Mesendoderm (in vitro differentiated cells): ENCODE results near the gene UBE2H.
A peak's percentile ranks its signal among the peaks of the same experiment; 100 is the strongest.

Experiments
- DNase-seq: peaks from one replicate; pipeline ENCODE4 v3.0.0; 2013
- H2AK5ac ChIP-seq: 2 replicates; pipeline ENCODE4 v1.6.1; 2013; ENCODE audit warnings: low read length, inconsistent platforms
- H2BK120ac ChIP-seq: 2 replicates; pipeline ENCODE4 v1.6.1; 2013; ENCODE audit warnings: low read depth, mild to moderate bottlenecking, low read length, moderate library complexity, mixed read lengths
- H2BK15ac ChIP-seq: replicated peaks from 2 replicates; pipeline ENCODE4 v1.6.1; 2013; ENCODE audit warnings: low read depth, mild to moderate bottlenecking, moderate library complexity
- H2BK5ac ChIP-seq: 2 replicates; pipeline ENCODE4 v1.6.1; 2013; ENCODE audit warnings: low read length, inconsistent platforms
- H3K18ac ChIP-seq: 2 replicates; pipeline ENCODE4 v1.6.1; 2013; ENCODE audit warnings: mild to moderate bottlenecking, low read length, mixed read lengths
- H3K23ac ChIP-seq: one replicate; pipeline ENCODE4 v1.6.1; 2013; ENCODE audit warnings: low read length
- H3K27ac ChIP-seq: 2 replicates; pipeline ENCODE4 v1.5.1; 2013; ENCODE audit warnings: low read depth, mild to moderate bottlenecking, inconsistent platforms, low read length, moderate library complexity
- H3K27me3 ChIP-seq: 2 replicates; pipeline ENCODE4 v1.6.1; 2013; ENCODE audit warnings: low read length, control low read depth, mild to moderate bottlenecking, inconsistent platforms; ENCODE audit not compliant: insufficient read depth, poor library complexity
- H3K36me3 ChIP-seq: 2 replicates; pipeline ENCODE4 v1.6.1; 2013; ENCODE audit warnings: low read length, inconsistent platforms; ENCODE audit not compliant: control insufficient read depth, insufficient read depth
- H3K4ac ChIP-seq: one replicate; pipeline ENCODE4 v1.6.1; 2013; ENCODE audit warnings: low read depth, mild to moderate bottlenecking, low read length, moderate library complexity
- H3K4me1 ChIP-seq: 2 replicates; pipeline ENCODE4 v1.6.1; 2013; ENCODE audit warnings: low read depth, low read length, inconsistent platforms; ENCODE audit not compliant: control insufficient read depth
- H3K4me2 ChIP-seq: 2 replicates; pipeline ENCODE4 v1.6.1; 2013; ENCODE audit warnings: low read length
- H3K4me3 ChIP-seq: 2 replicates; pipeline ENCODE4 v1.5.1; 2013; ENCODE audit warnings: mild to moderate bottlenecking, low read length
- H3K56ac ChIP-seq: one replicate; pipeline ENCODE4 v1.6.1; 2013; ENCODE audit warnings: low read length
- H3K79me1 ChIP-seq: 2 replicates; pipeline ENCODE4 v1.6.1; 2013; ENCODE audit warnings: low read length, inconsistent platforms
- H3K79me2 ChIP-seq: 2 replicates; pipeline ENCODE4 v1.6.1; 2013; ENCODE audit warnings: mild to moderate bottlenecking, low read length; ENCODE audit not compliant: control insufficient read depth, insufficient read depth
- H3K9ac ChIP-seq: 2 replicates; pipeline ENCODE4 v1.6.1; 2013; ENCODE audit warnings: low read length, inconsistent platforms
- H4K5ac ChIP-seq: one replicate; pipeline ENCODE4 v1.6.1; 2013; ENCODE audit warnings: low read length
- H4K8ac ChIP-seq: one replicate; pipeline ENCODE4 v1.6.1; 2013; ENCODE audit warnings: low read depth, mild to moderate bottlenecking, control low read depth, low read length, moderate library complexity
- WGBS: extraction: QIAGEN DNeasy Blood & Tissue Kit; methylation state at CpG from one replicate; pipeline ENCODE4 v1.1.7; 2013; ENCODE audit warnings: low lambda C conversion rate, missing lambda C conversion rate; ENCODE audit not compliant: insufficient coverage; ENCODE audit errors: extremely low coverage; 5-methylcytosine and 5-hydroxymethylcytosine counted together

The UBE2H gene

GRCh38 chr7:129952086-129952652 lies 591 bp downstream of the UBE2H start:
- no peak overlapping the region for H2BK5ac ChIP-seq
- peak overlapping the region; percentile 18 for H2BK120ac ChIP-seq
- H3K4me1 ChIP-seq = peaks cover 4% of the 10 kb centered on the region
- DNase-seq = peak; percentile 42
- peak overlapping the region; percentile 84 for H3K9ac ChIP-seq
- H3K18ac ChIP-seq = peak overlapping the region; percentile 91
- peaks cover 2% of the 10 kb centered on the region for H3K79me1 ChIP-seq
- H3K27ac ChIP-seq = peak overlapping the region; percentile 90
- H3K23ac ChIP-seq = peak overlapping the region; percentile 1
- H3K56ac ChIP-seq = peak overlapping the region; percentile 91
- peak overlapping the region; percentile 94 for H3K4me3 ChIP-seq
- H3K4me2 ChIP-seq = peak overlapping the region; percentile 84
- no peak overlapping the region for H3K4ac ChIP-seq
- no peaks in the 10 kb centered on the region for H3K27me3 ChIP-seq
- no peak overlapping the region for H4K5ac ChIP-seq
- H3K36me3 ChIP-seq = no peaks in the 10 kb centered on the region
- H2AK5ac ChIP-seq = no peak overlapping the region
- H2BK15ac ChIP-seq = no peak overlapping the region
- no peak overlapping the region for H4K8ac ChIP-seq
- WGBS = no CpG with 5 or more reads among the region's 43 CpGs
- peaks cover 32% of the 10 kb centered on the region for H3K79me2 ChIP-seq

- peak; percentile 53 for DNase-seq
- peaks cover 2% of the 10 kb centered on the region for H3K79me1 ChIP-seq
- no CpG with 5 or more reads among the region's 8 CpGs for WGBS
- H3K18ac ChIP-seq = peak overlapping the region; percentile 91
- H4K5ac ChIP-seq = no peak overlapping the region
- no peak overlapping the region for H2BK120ac ChIP-seq
- H2BK15ac ChIP-seq = peak overlapping the region; percentile 21
- H3K4me1 ChIP-seq = peaks cover 4% of the 10 kb centered on the region
- peak overlapping the region; percentile 1 for H3K23ac ChIP-seq
- H2AK5ac ChIP-seq = no peak overlapping the region
- peak overlapping the region; percentile 94 for H3K4me3 ChIP-seq
- H3K4me2 ChIP-seq = peak overlapping the region; percentile 84
- peak overlapping the region; percentile 55 for H3K27ac ChIP-seq
- H3K79me2 ChIP-seq = peaks cover 36% of the 10 kb centered on the region
- peak overlapping the region; percentile 93 for H4K8ac ChIP-seq
- no peak overlapping the region for H3K4ac ChIP-seq
- H3K27me3 ChIP-seq = no peaks in the 10 kb centered on the region
- H3K36me3 ChIP-seq = no peaks in the 10 kb centered on the region
- peak overlapping the region; percentile 91 for H3K56ac ChIP-seq
- peak overlapping the region; percentile 84 for H3K9ac ChIP-seq
- no peak overlapping the region for H2BK5ac ChIP-seq
Measured at GRCh38 chr7:129951226-129952085, 1.3 kb downstream of the UBE2H start.

- Histone ChIP-seq H3K79me1 (peaks cover 2% of the 10 kb centered on the region), H3K56ac (peak overlapping the region; percentile 91), H4K8ac (no peak overlapping the region), H3K23ac (no peak overlapping the region), H3K36me3 (no peaks in the 10 kb centered on the region), H3K79me2 (peaks cover 40% of the 10 kb centered on the region), H3K27me3 (no peaks in the 10 kb centered on the region), H2BK15ac (peak overlapping the region; percentile 93), H3K27ac (peak overlapping the region; percentile 89), H4K5ac (no peak overlapping the region), H3K4ac (no peak overlapping the region), H2BK120ac (peak overlapping the region; percentile 65), H3K4me1 (peaks cover 4% of the 10 kb centered on the region), H2AK5ac (no peak overlapping the region), H3K9ac (peak overlapping the region; percentile 84), H3K18ac (peak overlapping the region; percentile 96), H2BK5ac (no peak overlapping the region), H3K4me2 (peak overlapping the region; percentile 82), H3K4me3 (peak overlapping the region; percentile 94)
- no CpG with 5 or more reads among the region's 1 CpG for WGBS
- no peak for DNase-seq
Measured at GRCh38 chr7:129950933-129951225, 1.9 kb downstream of the UBE2H start.

- Histone ChIP-seq H3K27me3 (no peaks in the 10 kb centered on the region), H3K9ac (peak overlapping the region; percentile 84), H3K79me2 (peaks cover 40% of the 10 kb centered on the region), H3K79me1 (peaks cover 2% of the 10 kb centered on the region), H2BK5ac (peak overlapping the region; percentile 57), H2BK120ac (peak overlapping the region; percentile 90), H3K56ac (peak overlapping the region; percentile 91), H4K8ac (no peak overlapping the region), H2AK5ac (no peak overlapping the region), H3K27ac (peak overlapping the region; percentile 89), H4K5ac (no peak overlapping the region), H3K18ac (peak overlapping the region; percentile 96), H3K23ac (no peak overlapping the region), H3K4me2 (peak overlapping the region; percentile 82), H3K4me3 (peak overlapping the region; percentile 94), H3K4me1 (peaks cover 4% of the 10 kb centered on the region), H2BK15ac (peak overlapping the region; percentile 93), H3K4ac (no peak overlapping the region), H3K36me3 (no peaks in the 10 kb centered on the region)
- no CpG with 5 or more reads among the region's 9 CpGs for WGBS
- DNase-seq = peak; percentile 51
Measured at GRCh38 chr7:129950191-129950932, 2.4 kb downstream of the UBE2H start.

GRCh38 chr7:129949292-129950133 lies 3.2 kb downstream of the UBE2H start:
- no CpG with 5 or more reads among the region's 10 CpGs for WGBS
- H3K56ac ChIP-seq = peak overlapping the region; percentile 91
- H2BK15ac ChIP-seq = peak overlapping the region; percentile 62
- peak overlapping the region; percentile 23 for H3K4me3 ChIP-seq
- peaks cover 44% of the 10 kb centered on the region for H3K79me2 ChIP-seq
- DNase-seq = peak; percentile 78
- H2BK5ac ChIP-seq = peak overlapping the region; percentile 54
- no peaks in the 10 kb centered on the region for H3K27me3 ChIP-seq
- H2AK5ac ChIP-seq = no peak overlapping the region
- H4K8ac ChIP-seq = peak overlapping the region; percentile 70
- H3K79me1 ChIP-seq = peaks cover 3% of the 10 kb centered on the region
- peak overlapping the region; percentile 90 for H2BK120ac ChIP-seq
- no peak overlapping the region for H3K4ac ChIP-seq
- peak overlapping the region; percentile 82 for H3K4me2 ChIP-seq
- H3K23ac ChIP-seq = peak overlapping the region; percentile 76
- H3K27ac ChIP-seq = peak overlapping the region; percentile 89
- H3K9ac ChIP-seq = peak overlapping the region; percentile 84
- peak overlapping the region; percentile 96 for H3K18ac ChIP-seq
- no peaks in the 10 kb centered on the region for H3K36me3 ChIP-seq
- H4K5ac ChIP-seq = peak overlapping the region; percentile 27
- peaks cover 4% of the 10 kb centered on the region for H3K4me1 ChIP-seq
